HepG2 (cell line): Measurements from ENCODE around the gene ACCSL. TPM values are rescaled to one million over a fixed set of nuclear protein-coding genes. Genes with fewer than 3 reads are reported as not detected.

Experiments
- ARHGAP35 ChIP-seq: sonication (generic); formaldehyde crosslinking; IDR thresholded peaks from 2 replicates; pipeline ENCODE4 v1.9.0; 2022; ENCODE audit warnings: mild to moderate bottlenecking, inconsistent platforms, moderate library complexity, missing genetic modification reagents, borderline replicate concordance
- MAFK ChIP-seq, 2 experiments: IDR thresholded peaks in 1 of 2; conservative IDR thresholded peaks in 1 of 2; 2 replicates each; pipeline ENCODE4 v1.6.1; 2011; ENCODE audit warnings: improper control_type of control experiment in 2 of 2, low read length in 2 of 2
- NCOR1 ChIP-seq: fragments of 200-600 bp; sonication (generic); IDR thresholded peaks from 2 replicates; pipeline ENCODE4 v1.7.0; 2017; ENCODE audit warnings: antibody characterized with exemption, low read length, borderline replicate concordance
- SOX13 ChIP-seq, 3 experiments: fragments of 450-650 bp in 1 of 3; sonication (generic) in 1 of 3; formaldehyde crosslinking in 1 of 3; IDR thresholded peaks in 2 of 3; conservative IDR thresholded peaks in 1 of 3; 2 replicates each; pipeline versions ENCODE4 v1.5.0 to v1.6.1; 2016 to 2020; ENCODE audit warnings: antibody characterized with exemption in 1 of 3, mild to moderate bottlenecking in 1 of 3, missing compliant biosample characterization in 1 of 3, missing genetic modification reagents in 1 of 3, moderate library complexity in 1 of 3
- ZBTB14 ChIP-seq: sonication (generic); formaldehyde crosslinking; IDR thresholded peaks from 2 replicates; pipeline ENCODE4 v1.4.0; 2020; ENCODE audit warnings: missing genetic modification reagents
- ZBTB7B ChIP-seq: sonication (generic); formaldehyde crosslinking; IDR thresholded peaks from 2 replicates; pipeline ENCODE4 v1.4.0; 2020; ENCODE audit warnings: missing genetic modification reagents
- ZNF234 ChIP-seq: sonication (generic); formaldehyde crosslinking; conservative IDR thresholded peaks from 2 replicates; pipeline ENCODE4 v1.5.1; 2020; ENCODE audit warnings: mild to moderate bottlenecking, missing genetic modification reagents
- ZNF350 ChIP-seq: sonication (generic); formaldehyde crosslinking; IDR thresholded peaks from 2 replicates; pipeline ENCODE4 v1.4.0; 2020; ENCODE audit warnings: mild to moderate bottlenecking, low read depth, missing genetic modification reagents, borderline replicate concordance
- ZNF414 ChIP-seq: sonication (generic); formaldehyde crosslinking; IDR thresholded peaks from 2 replicates; pipeline ENCODE4 v1.5.0; 2020; ENCODE audit warnings: missing genetic modification reagents
- ZNF75D ChIP-seq: sonication (generic); formaldehyde crosslinking; IDR thresholded peaks from 2 replicates; pipeline ENCODE4 v1.8.1; 2023; ENCODE audit warnings: missing genetic modification reagents, mild to moderate bottlenecking, borderline replicate concordance
- ZSCAN31 ChIP-seq: sonication (generic); formaldehyde crosslinking; IDR thresholded peaks from 2 replicates; pipeline ENCODE4 v1.5.0; 2020; ENCODE audit warnings: low read depth, mild to moderate bottlenecking, missing genetic modification reagents
- polyA plus RNA-seq, 8 experiments: library from polyadenylated mRNA; depleted of rRNA in 3 of 8; stranded (reverse) in 7 of 8; unstranded in 1 of 8; fragments of >200 nt; fragmentation: Illumina TruSeq in 4 of 8; extraction: Trizol in 4 of 8; gene quantifications; 2 replicates each; pipeline versions ENCODE4 v1.2.1 to v1.2.3, GENCODE V29; 2011 to 2016; ENCODE audit warnings: low read depth in 4 of 8, missing spikeins in 1 of 8, mixed read lengths in 1 of 8; ENCODE audit not compliant: insufficient read depth in 1 of 8
- total RNA-seq, 5 experiments: library from RNA; depleted of rRNA; stranded (reverse); fragments of >200 nt; fragmentation: Illumina TruSeq; extraction: Trizol; gene quantifications; 2 replicates each; pipeline ENCODE4 v1.2.3, GENCODE V29; 2016; ENCODE audit warnings: low read depth in 1 of 5
- TF ChIP-seq, protein P1 (sequence below): sonication (generic); formaldehyde crosslinking; IDR thresholded peaks from 2 replicates; pipeline ENCODE4 v1.4.0; 2020; ENCODE audit warnings: missing genetic modification reagents, borderline replicate concordance
- TF ChIP-seq, protein P2 (sequence below): sonication (generic); formaldehyde crosslinking; IDR thresholded peaks from 2 replicates; pipeline ENCODE4 v1.4.0; 2020; ENCODE audit warnings: mild to moderate bottlenecking, missing genetic modification reagents
- TF ChIP-seq, protein P3 (sequence below): sonication (generic); formaldehyde crosslinking; IDR thresholded peaks from 2 replicates; pipeline ENCODE4 v1.9.0; 2021; ENCODE audit warnings: mild to moderate bottlenecking, missing genetic modification reagents

Gene ACCSL
- total and polyA plus RNA-seq, 2 of the 13 experiments (the other 11 are each of a cell fraction or from before 2014, with no cell fraction given), result not detected

DNA sequence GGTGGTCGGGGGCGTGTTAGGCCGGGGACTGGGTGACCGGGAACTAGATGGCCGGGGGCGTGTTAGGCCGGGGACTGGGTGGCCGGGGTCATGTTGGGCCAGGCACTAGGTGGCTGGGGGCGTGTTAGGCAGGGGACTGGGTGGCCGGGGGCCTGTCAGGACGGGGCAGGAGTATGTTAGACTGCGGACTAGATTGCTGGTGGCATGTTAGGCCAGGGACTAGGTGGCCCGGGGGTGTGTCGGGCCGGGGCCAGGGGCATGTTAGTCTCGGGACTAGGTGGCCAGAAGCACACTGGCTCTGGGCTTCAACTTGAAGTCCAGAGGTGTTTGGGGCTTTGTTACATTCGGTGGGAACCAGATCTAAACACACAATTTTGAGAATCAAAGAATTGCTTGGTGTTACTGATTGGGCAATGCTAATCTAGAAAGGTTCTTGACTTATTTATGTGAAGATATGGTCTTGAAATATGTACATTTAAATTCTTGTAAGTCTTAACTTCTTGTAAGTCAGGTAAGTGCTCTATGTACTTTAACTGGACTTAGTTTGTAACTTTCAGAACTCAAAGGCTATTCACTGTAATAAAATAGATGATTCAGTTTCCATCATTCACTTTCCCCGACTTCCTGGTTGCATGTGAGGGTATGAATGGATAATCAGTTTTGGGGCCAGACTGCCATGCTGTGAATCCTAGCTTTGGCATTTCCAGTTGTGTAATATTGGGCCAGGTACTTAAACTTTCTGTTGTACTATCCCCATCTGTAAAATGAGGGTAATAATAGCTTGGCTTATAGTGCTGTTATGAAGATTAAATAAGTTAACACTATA is 48.8 kb downstream of the ACCSL start (continued):
- TF ChIP-seq, protein P1, sequence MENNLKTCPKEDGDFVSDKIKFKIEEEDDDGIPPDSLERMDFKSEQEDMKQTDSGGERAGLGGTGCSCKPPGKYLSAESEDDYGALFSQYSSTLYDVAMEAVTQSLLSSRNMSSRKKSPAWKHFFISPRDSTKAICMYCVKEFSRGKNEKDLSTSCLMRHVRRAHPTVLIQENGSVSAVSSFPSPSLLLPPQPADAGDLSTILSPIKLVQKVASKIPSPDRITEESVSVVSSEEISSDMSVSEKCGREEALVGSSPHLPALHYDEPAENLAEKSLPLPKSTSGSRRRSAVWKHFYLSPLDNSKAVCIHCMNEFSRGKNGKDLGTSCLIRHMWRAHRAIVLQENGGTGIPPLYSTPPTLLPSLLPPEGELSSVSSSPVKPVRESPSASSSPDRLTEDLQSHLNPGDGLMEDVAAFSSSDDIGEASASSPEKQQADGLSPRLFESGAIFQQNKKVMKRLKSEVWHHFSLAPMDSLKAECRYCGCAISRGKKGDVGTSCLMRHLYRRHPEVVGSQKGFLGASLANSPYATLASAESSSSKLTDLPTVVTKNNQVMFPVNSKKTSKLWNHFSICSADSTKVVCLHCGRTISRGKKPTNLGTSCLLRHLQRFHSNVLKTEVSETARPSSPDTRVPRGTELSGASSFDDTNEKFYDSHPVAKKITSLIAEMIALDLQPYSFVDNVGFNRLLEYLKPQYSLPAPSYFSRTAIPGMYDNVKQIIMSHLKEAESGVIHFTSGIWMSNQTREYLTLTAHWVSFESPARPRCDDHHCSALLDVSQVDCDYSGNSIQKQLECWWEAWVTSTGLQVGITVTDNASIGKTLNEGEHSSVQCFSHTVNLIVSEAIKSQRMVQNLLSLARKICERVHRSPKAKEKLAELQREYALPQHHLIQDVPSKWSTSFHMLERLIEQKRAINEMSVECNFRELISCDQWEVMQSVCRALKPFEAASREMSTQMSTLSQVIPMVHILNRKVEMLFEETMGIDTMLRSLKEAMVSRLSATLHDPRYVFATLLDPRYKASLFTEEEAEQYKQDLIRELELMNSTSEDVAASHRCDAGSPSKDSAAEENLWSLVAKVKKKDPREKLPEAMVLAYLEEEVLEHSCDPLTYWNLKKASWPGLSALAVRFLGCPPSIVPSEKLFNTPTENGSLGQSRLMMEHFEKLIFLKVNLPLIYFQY (CRISPR knock-in tag), result no peak
- TF ChIP-seq ZNF75D (CRISPR knock-in tag) (no peak), ZNF234 (CRISPR knock-in tag) (no peak), ZBTB7B (no peak), ZSCAN31 (CRISPR knock-in tag) (no peak), ZNF414 (CRISPR knock-in tag) (no peak), ZBTB14 (CRISPR knock-in tag) (no peak), MAFK (conservative IDR thresholded peaks at IDR 0.05 in 1 of 2, IDR thresholded peaks at IDR 0.05 in 1 of 2; ENCODE audit: low read length in 2 of 2) (peak in 1 of 2 experiments; percentile 48; a peak in 2 of 4 replicates), NCOR1 (no peak), SOX13 (IDR thresholded peaks at IDR 0.05) (no peak), SOX13 (CRISPR knock-in tag; conservative IDR thresholded peaks at IDR 0.05 in 1 of 2, IDR thresholded peaks at IDR 0.05 in 1 of 2) (no peak), ARHGAP35 (CRISPR knock-in tag) (no peak), ZNF350 (0 out of 2 replicates have a peak, but pooled peaks have one; percentile 11)
- TF ChIP-seq, protein P2, sequence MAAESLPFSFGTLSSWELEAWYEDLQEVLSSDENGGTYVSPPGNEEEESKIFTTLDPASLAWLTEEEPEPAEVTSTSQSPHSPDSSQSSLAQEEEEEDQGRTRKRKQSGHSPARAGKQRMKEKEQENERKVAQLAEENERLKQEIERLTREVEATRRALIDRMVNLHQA (CRISPR knock-in tag), result no peak
- TF ChIP-seq, protein P3, sequence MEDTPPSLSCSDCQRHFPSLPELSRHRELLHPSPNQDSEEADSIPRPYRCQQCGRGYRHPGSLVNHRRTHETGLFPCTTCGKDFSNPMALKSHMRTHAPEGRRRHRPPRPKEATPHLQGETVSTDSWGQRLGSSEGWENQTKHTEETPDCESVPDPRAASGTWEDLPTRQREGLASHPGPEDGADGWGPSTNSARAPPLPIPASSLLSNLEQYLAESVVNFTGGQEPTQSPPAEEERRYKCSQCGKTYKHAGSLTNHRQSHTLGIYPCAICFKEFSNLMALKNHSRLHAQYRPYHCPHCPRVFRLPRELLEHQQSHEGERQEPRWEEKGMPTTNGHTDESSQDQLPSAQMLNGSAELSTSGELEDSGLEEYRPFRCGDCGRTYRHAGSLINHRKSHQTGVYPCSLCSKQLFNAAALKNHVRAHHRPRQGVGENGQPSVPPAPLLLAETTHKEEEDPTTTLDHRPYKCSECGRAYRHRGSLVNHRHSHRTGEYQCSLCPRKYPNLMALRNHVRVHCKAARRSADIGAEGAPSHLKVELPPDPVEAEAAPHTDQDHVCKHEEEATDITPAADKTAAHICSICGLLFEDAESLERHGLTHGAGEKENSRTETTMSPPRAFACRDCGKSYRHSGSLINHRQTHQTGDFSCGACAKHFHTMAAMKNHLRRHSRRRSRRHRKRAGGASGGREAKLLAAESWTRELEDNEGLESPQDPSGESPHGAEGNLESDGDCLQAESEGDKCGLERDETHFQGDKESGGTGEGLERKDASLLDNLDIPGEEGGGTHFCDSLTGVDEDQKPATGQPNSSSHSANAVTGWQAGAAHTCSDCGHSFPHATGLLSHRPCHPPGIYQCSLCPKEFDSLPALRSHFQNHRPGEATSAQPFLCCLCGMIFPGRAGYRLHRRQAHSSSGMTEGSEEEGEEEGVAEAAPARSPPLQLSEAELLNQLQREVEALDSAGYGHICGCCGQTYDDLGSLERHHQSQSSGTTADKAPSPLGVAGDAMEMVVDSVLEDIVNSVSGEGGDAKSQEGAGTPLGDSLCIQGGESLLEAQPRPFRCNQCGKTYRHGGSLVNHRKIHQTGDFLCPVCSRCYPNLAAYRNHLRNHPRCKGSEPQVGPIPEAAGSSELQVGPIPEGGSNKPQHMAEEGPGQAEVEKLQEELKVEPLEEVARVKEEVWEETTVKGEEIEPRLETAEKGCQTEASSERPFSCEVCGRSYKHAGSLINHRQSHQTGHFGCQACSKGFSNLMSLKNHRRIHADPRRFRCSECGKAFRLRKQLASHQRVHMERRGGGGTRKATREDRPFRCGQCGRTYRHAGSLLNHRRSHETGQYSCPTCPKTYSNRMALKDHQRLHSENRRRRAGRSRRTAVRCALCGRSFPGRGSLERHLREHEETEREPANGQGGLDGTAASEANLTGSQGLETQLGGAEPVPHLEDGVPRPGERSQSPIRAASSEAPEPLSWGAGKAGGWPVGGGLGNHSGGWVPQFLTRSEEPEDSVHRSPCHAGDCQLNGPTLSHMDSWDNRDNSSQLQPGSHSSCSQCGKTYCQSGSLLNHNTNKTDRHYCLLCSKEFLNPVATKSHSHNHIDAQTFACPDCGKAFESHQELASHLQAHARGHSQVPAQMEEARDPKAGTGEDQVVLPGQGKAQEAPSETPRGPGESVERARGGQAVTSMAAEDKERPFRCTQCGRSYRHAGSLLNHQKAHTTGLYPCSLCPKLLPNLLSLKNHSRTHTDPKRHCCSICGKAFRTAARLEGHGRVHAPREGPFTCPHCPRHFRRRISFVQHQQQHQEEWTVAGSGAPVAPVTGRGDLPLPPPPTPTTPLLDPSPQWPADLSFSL, result no peak
